Loucy (cell line): Measurements from ENCODE around the gene PAQR4.

Experiments used
- H2AFZ ChIP-seq: fragments of 200-600 bp; sonication (generic); 2 replicates; pipeline ENCODE4 v1.6.0; 2016; ENCODE audit warnings: antibody characterized with exemption, mild to moderate bottlenecking, low read length, moderate library complexity
- H3F3A ChIP-seq: fragments of 200-600 bp; 2 replicates; pipeline ENCODE4 v1.6.0; 2016; ENCODE audit warnings: antibody characterized with exemption, low read depth, mild to moderate bottlenecking
- H3K27me3 ChIP-seq: fragments of 200-600 bp; sonication (generic); 2 replicates; pipeline ENCODE4 v1.6.1; 2014; ENCODE audit warnings: low read length, mild to moderate bottlenecking; ENCODE audit not compliant: insufficient read depth, poor library complexity, severe bottlenecking
- H3K36me3 ChIP-seq: fragments of 200-600 bp; sonication (generic); 2 replicates; pipeline ENCODE4 v1.6.1; 2016; ENCODE audit warnings: low read length; ENCODE audit not compliant: insufficient read depth
- H3K4me1 ChIP-seq: fragments of 200-600 bp; sonication (generic); 2 replicates; pipeline ENCODE4 v1.5.1; 2014; ENCODE audit warnings: low read length, mild to moderate bottlenecking; ENCODE audit not compliant: insufficient read depth, poor library complexity, severe bottlenecking
- H3K4me2 ChIP-seq: fragments of 200-600 bp; sonication (generic); 2 replicates; pipeline ENCODE4 v1.6.0; 2014; ENCODE audit warnings: antibody characterized with exemption, low read length, low read depth, mild to moderate bottlenecking; ENCODE audit not compliant: poor library complexity, severe bottlenecking
- H3K4me3 ChIP-seq: fragments of 200-600 bp; sonication (generic); 2 replicates; pipeline ENCODE4 v1.5.1; 2014; ENCODE audit warnings: low read length, mild to moderate bottlenecking, mixed read lengths; ENCODE audit not compliant: poor library complexity, severe bottlenecking
- H3K79me2 ChIP-seq: fragments of 200-600 bp; sonication (generic); 2 replicates; pipeline ENCODE4 v1.6.1; 2014; ENCODE audit warnings: low read length; ENCODE audit not compliant: insufficient read depth
- H3K9ac ChIP-seq: fragments of 200-600 bp; sonication (generic); 2 replicates; pipeline ENCODE4 v1.6.0; 2014; ENCODE audit warnings: mild to moderate bottlenecking, low read depth, low read length, moderate library complexity; ENCODE audit not compliant: poor library complexity, severe bottlenecking
- H3K9me2 ChIP-seq: fragments of 200-600 bp; sonication (generic); replicated peaks from 2 replicates; pipeline ENCODE4 v1.6.1; 2016; ENCODE audit warnings: low read depth, low read length, mixed read lengths
- H3K9me3 ChIP-seq: fragments of 200-600 bp; sonication (generic); 2 replicates; pipeline ENCODE4 v1.6.1; 2014; ENCODE audit warnings: mild to moderate bottlenecking, antibody characterized with exemption, low read length, low read depth; ENCODE audit not compliant: insufficient read depth
- H4K20me1 ChIP-seq: fragments of 200-600 bp; sonication (generic); 2 replicates; pipeline ENCODE4 v1.6.0; 2014; ENCODE audit warnings: antibody characterized with exemption, low read length, mild to moderate bottlenecking; ENCODE audit not compliant: insufficient read depth, poor library complexity, severe bottlenecking
- EZH2phosphoT487 ChIP-seq: fragments of 200-600 bp; IDR thresholded peaks from 2 replicates; pipeline ENCODE4 v1.6.1; 2018; ENCODE audit warnings: antibody characterized with exemption, mild to moderate bottlenecking, moderate library complexity, borderline replicate concordance
- TF ChIP-seq, protein P1 (sequence below): fragments of 200-600 bp; sonication (generic); conservative IDR thresholded peaks from 2 replicates; pipeline ENCODE4 v1.5.1; 2014; ENCODE audit warnings: mild to moderate bottlenecking, antibody characterized with exemption, low read length

The PAQR4 gene

DNA sequence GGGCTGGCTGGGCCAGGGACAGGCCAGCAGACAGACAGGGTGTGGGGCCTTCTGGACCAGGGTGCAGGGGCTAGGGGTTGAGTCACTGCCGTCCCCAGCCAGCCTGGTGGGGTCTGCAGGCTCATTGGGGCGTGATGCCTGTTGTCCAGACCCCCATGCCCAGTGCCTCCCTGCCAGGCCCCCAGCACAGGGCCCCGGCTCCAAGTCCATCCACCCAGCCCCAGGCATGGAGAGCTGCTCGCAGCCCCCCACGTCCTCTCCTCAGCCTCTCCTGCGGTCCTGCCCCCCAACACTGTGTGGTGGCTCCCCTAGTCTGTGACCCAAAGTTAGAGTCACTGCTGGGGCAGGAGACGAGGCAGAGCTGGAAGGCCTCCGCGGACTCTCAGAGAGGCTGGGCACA lies 18.1 kb downstream of the PAQR4 start:
- Histone ChIP-seq H3K36me3 (no peaks in the 10 kb centered on the region), H3K9me2 (no peaks in the 10 kb centered on the region)

DNA sequence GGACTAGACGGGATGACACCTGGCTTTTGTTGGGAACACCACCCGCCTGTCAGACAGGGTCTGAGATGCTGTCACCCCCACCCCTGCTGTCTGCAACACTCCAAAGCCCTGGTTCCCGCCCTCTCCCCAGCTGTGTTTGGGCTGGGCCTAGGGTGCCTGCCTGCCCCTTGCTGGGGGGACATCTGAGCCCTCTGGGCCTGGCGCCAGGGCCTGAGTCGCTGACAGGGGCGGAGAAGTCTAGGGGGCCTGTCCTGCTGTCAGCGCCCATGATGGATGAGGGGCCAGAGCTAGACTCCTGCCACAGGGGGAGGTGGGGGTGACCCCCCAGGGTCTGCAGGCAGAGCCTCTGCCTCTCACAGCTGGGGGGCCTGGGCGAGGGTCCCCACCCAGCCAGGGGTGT lies 18.7 kb downstream of the PAQR4 start:
- Histone ChIP-seq H4K20me1 (no peaks in the 10 kb centered on the region), H3K27me3 (no peaks in the 10 kb centered on the region), H3K9me3 (no peaks in the 10 kb centered on the region), H3K36me3 (no peaks in the 10 kb centered on the region), H3K4me3 (no peak overlapping the region), H2AFZ (no peak overlapping the region), H3K4me1 (no peaks in the 10 kb centered on the region), H3K9me2 (no peaks in the 10 kb centered on the region), H3K9ac (no peak overlapping the region), H3F3A (no peaks in the 10 kb centered on the region), H3K4me2 (no peak overlapping the region), H3K79me2 (no peaks in the 10 kb centered on the region)
- TF ChIP-seq EZH2phosphoT487: no peak
- TF ChIP-seq, protein P1, sequence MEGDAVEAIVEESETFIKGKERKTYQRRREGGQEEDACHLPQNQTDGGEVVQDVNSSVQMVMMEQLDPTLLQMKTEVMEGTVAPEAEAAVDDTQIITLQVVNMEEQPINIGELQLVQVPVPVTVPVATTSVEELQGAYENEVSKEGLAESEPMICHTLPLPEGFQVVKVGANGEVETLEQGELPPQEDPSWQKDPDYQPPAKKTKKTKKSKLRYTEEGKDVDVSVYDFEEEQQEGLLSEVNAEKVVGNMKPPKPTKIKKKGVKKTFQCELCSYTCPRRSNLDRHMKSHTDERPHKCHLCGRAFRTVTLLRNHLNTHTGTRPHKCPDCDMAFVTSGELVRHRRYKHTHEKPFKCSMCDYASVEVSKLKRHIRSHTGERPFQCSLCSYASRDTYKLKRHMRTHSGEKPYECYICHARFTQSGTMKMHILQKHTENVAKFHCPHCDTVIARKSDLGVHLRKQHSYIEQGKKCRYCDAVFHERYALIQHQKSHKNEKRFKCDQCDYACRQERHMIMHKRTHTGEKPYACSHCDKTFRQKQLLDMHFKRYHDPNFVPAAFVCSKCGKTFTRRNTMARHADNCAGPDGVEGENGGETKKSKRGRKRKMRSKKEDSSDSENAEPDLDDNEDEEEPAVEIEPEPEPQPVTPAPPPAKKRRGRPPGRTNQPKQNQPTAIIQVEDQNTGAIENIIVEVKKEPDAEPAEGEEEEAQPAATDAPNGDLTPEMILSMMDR: no peak

More for the DNA sequence above, 18.1 kb downstream of the PAQR4 start:
- Histone ChIP-seq H3K9ac (no peak overlapping the region), H3K4me2 (no peak overlapping the region), H3K4me1 (no peaks in the 10 kb centered on the region), H3K27me3 (no peaks in the 10 kb centered on the region), H3K9me3 (no peaks in the 10 kb centered on the region), H3F3A (no peaks in the 10 kb centered on the region), H3K79me2 (no peaks in the 10 kb centered on the region), H3K4me3 (no peak overlapping the region), H2AFZ (no peak overlapping the region), H4K20me1 (no peaks in the 10 kb centered on the region)
- TF ChIP-seq EZH2phosphoT487: no peak
- TF ChIP-seq, protein P1: no peak

DNA sequence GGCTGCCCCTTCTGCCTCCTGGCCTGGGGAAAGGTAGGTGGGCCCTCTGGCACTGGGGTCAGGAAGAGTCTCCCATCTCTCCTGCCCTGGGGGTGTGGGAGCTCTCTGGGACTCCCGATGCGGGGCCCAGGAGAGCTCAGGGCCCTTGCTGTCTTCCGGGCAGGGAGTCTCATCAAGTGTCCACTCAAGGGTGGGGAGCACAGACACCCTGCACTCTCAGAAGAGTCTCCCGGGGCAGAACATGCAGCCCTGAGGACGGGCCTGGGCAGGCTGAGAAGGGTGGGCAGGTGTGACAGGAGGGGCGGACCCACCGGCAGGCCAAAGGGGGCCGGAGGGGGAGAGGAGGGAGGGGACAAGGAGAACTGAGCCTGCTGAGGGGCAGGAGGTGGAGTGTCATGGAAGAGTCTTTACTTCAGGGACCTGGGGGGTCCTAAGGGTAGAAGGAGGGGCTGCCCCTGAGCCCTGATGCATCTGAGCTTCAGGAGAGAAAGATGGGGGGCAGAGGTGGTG lies 19.5 kb downstream of the PAQR4 start:
- H3F3A ChIP-seq: no peaks in the 10 kb centered on the region
- H3K36me3 ChIP-seq: no peaks in the 10 kb centered on the region
- H2AFZ ChIP-seq: no peak overlapping the region
- no peaks in the 10 kb centered on the region for H3K4me1 ChIP-seq
- no peak overlapping the region for H3K9ac ChIP-seq
- H3K27me3 ChIP-seq: no peaks in the 10 kb centered on the region
- TF ChIP-seq, protein P1: no peak
- no peak for TF ChIP-seq EZH2phosphoT487
- H3K9me2 ChIP-seq: no peaks in the 10 kb centered on the region
- no peaks in the 10 kb centered on the region for H3K9me3 ChIP-seq
- no peaks in the 10 kb centered on the region for H4K20me1 ChIP-seq
- H3K4me2 ChIP-seq: no peak overlapping the region
- H3K4me3 ChIP-seq: no peak overlapping the region
- H3K79me2 ChIP-seq: no peaks in the 10 kb centered on the region
